H9 (cell line): ENCODE data around the gene GHRHR. TPM values are rescaled to one million over a fixed set of nuclear protein-coding genes. Genes with fewer than 3 reads are reported as not detected.

Experiments used
- DNase-seq: peaks from one replicate; pipeline ENCODE4 v3.0.0-alpha.2; 2017
- H2AFZ ChIP-seq: one replicate; pipeline ENCODE4 v1.6.1; 2013; ENCODE audit warnings: mild to moderate bottlenecking, low read length, control low read depth, moderate library complexity
- H2AK5ac ChIP-seq: 2 replicates; pipeline ENCODE4 v1.6.1; 2013; ENCODE audit warnings: low read length, control low read depth, mixed read lengths; ENCODE audit not compliant: insufficient read length
- H2BK120ac ChIP-seq: one replicate; pipeline ENCODE4 v1.6.1; 2013; ENCODE audit warnings: low read depth, mild to moderate bottlenecking, low read length, control low read depth, inconsistent platforms; ENCODE audit not compliant: poor library complexity, severe bottlenecking
- H2BK12ac ChIP-seq: 2 replicates; pipeline ENCODE4 v1.6.1; 2013; ENCODE audit warnings: low read length, control low read depth, mixed read lengths, low read depth; ENCODE audit not compliant: insufficient read length
- H2BK15ac ChIP-seq: 2 replicates; pipeline ENCODE4 v1.6.1; 2013; ENCODE audit warnings: low read depth, low read length, control low read depth
- H2BK20ac ChIP-seq: one replicate; pipeline ENCODE4 v1.6.1; 2013; ENCODE audit warnings: low read depth, mild to moderate bottlenecking, low read length, control low read depth, inconsistent platforms; ENCODE audit not compliant: poor library complexity, severe bottlenecking
- H2BK5ac ChIP-seq: 2 replicates; pipeline ENCODE4 v1.6.1; 2013; ENCODE audit warnings: low read length, control low read depth, mixed read lengths; ENCODE audit not compliant: insufficient read length
- H3K14ac ChIP-seq: 2 replicates; pipeline ENCODE4 v1.6.1; 2013; ENCODE audit warnings: low read length, control low read depth; ENCODE audit not compliant: insufficient read depth
- H3K18ac ChIP-seq: 2 replicates; pipeline ENCODE4 v1.6.1; 2013; ENCODE audit warnings: low read depth, mild to moderate bottlenecking, mixed read lengths, low read length, control low read depth; ENCODE audit not compliant: insufficient read length
- H3K23ac ChIP-seq: 2 replicates; pipeline ENCODE4 v1.6.1; 2013; ENCODE audit warnings: low read length, control low read depth, mixed read lengths, low read depth; ENCODE audit not compliant: insufficient read length
- H3K23me2 ChIP-seq: 2 replicates; pipeline ENCODE4 v1.6.1; 2013; ENCODE audit warnings: low read depth, mild to moderate bottlenecking, mixed read lengths, low read length, control low read depth; ENCODE audit not compliant: insufficient read length, poor library complexity, severe bottlenecking
- H3K27ac ChIP-seq: 2 replicates; pipeline ENCODE4 v1.5.1; 2013; ENCODE audit warnings: low read length, control low read depth, mixed read lengths, low read depth; ENCODE audit not compliant: insufficient read length
- H3K27me3 ChIP-seq: 2 replicates; pipeline ENCODE4 v1.6.1; 2013; ENCODE audit warnings: low read length, control low read depth, inconsistent platforms; ENCODE audit not compliant: insufficient read depth
- H3K4ac ChIP-seq: 2 replicates; pipeline ENCODE4 v1.6.1; 2013; ENCODE audit warnings: low read depth, mild to moderate bottlenecking, control low read depth, inconsistent platforms, low read length, moderate library complexity
- H3K4me1 ChIP-seq: 2 replicates; pipeline ENCODE4 v1.6.1; 2013; ENCODE audit warnings: low read length, control low read depth, inconsistent platforms; ENCODE audit not compliant: insufficient read depth
- H3K4me2 ChIP-seq: 2 replicates; pipeline ENCODE4 v1.6.1; 2013; ENCODE audit warnings: low read length, control low read depth, mixed read lengths; ENCODE audit not compliant: insufficient read length, insufficient read depth
- H3K56ac ChIP-seq: 2 replicates; pipeline ENCODE4 v1.6.1; 2013; ENCODE audit warnings: low read depth, mild to moderate bottlenecking, mixed read lengths, low read length, control low read depth; ENCODE audit not compliant: insufficient read length
- H3K79me1 ChIP-seq: 2 replicates; pipeline ENCODE4 v1.6.1; 2013; ENCODE audit warnings: low read depth, mild to moderate bottlenecking, moderate library complexity, low read length, control low read depth, inconsistent platforms; ENCODE audit not compliant: insufficient read depth, poor library complexity, severe bottlenecking
- H3K79me2 ChIP-seq: 2 replicates; pipeline ENCODE4 v1.6.1; 2013; ENCODE audit warnings: low read length, control low read depth, inconsistent platforms; ENCODE audit not compliant: insufficient read depth
- H3K9ac ChIP-seq: 2 replicates; pipeline ENCODE4 v1.6.1; 2013; ENCODE audit warnings: low read length, control low read depth, mixed read lengths; ENCODE audit not compliant: insufficient read length; ENCODE audit errors: extremely low read depth
- H3K9me3 ChIP-seq: one replicate; pipeline ENCODE4 v1.6.1; 2013; ENCODE audit warnings: low read depth, low read length, inconsistent platforms; ENCODE audit not compliant: control insufficient read depth
- H3T11ph ChIP-seq: one replicate; pipeline ENCODE4 v1.6.1; 2013; ENCODE audit warnings: mild to moderate bottlenecking, low read length, control low read depth, inconsistent platforms
- H4K20me1 ChIP-seq: one replicate; pipeline ENCODE4 v1.6.1; 2013; ENCODE audit not compliant: control insufficient read depth, insufficient read length, insufficient read depth
- H4K5ac ChIP-seq: 2 replicates; pipeline ENCODE4 v1.6.1; 2013; ENCODE audit warnings: low read depth, mild to moderate bottlenecking, mixed read lengths, low read length, control low read depth; ENCODE audit not compliant: insufficient read length
- H4K8ac ChIP-seq: replicated peaks from 2 replicates; pipeline ENCODE4 v1.6.1; 2013; ENCODE audit warnings: low read length, control low read depth, mixed read lengths, low read depth; ENCODE audit not compliant: insufficient read length
- H4K91ac ChIP-seq: 2 replicates; pipeline ENCODE4 v1.6.1; 2013; ENCODE audit warnings: low read depth, mild to moderate bottlenecking, moderate library complexity, mixed read lengths, low read length, control low read depth; ENCODE audit not compliant: insufficient read length
- H3K27ac Mint-ChIP-seq, 3 experiments: 2 replicates in 2 of 3; 3 replicates in 1 of 3; pipeline ENCODE4 v1.8.0; 2020 to 2021; ENCODE audit warnings: mixed read lengths in 3 of 3, mild to moderate bottlenecking in 1 of 3, moderate library complexity in 1 of 3
- H3K27me3 Mint-ChIP-seq: 2 replicates; pipeline ENCODE4 v1.8.0; 2021; ENCODE audit warnings: low read depth, mild to moderate bottlenecking, moderate library complexity, mixed read lengths
- H3K36me3 Mint-ChIP-seq, 3 experiments: 2 replicates in 2 of 3; 3 replicates in 1 of 3; pipeline ENCODE4 v1.8.0; 2020 to 2021; ENCODE audit warnings: low read depth in 3 of 3, mixed read lengths in 3 of 3; ENCODE audit not compliant: insufficient read depth in 1 of 3
- H3K4me1 Mint-ChIP-seq, 2 experiments: 2 replicates each; pipeline ENCODE4 v1.8.0; 2020; ENCODE audit warnings: mixed read lengths in 2 of 2
- H3K4me3 Mint-ChIP-seq, 2 experiments: 2 replicates in 1 of 2; 3 replicates in 1 of 2; pipeline ENCODE4 v1.8.0; 2020 to 2021; ENCODE audit warnings: mild to moderate bottlenecking in 2 of 2, mixed read lengths in 2 of 2, moderate library complexity in 1 of 2
- H3K9me3 Mint-ChIP-seq, 2 experiments: 2 replicates in 1 of 2; 3 replicates in 1 of 2; pipeline ENCODE4 v1.8.0; 2020; ENCODE audit warnings: mild to moderate bottlenecking in 2 of 2, mixed read lengths in 2 of 2, moderate library complexity in 1 of 2
- CTCF ChIP-seq: fragments of 200-600 bp; sonication (generic); conservative IDR thresholded peaks from 3 replicates; pipeline ENCODE4 v1.8.0; 2021; ENCODE audit warnings: antibody characterized with exemption, mild to moderate bottlenecking
- WGBS: extraction: QIAGEN DNeasy Blood & Tissue Kit; methylation state at CpG from one replicate; pipeline ENCODE4 v1.1.7; 2013; ENCODE audit warnings: missing lambda C conversion rate, low lambda C conversion rate, mixed read lengths; ENCODE audit not compliant: insufficient read length; ENCODE audit errors: extremely low coverage; 5-methylcytosine and 5-hydroxymethylcytosine counted together
- total RNA-seq: library from RNA; stranded (reverse); gene quantifications from 2 replicates; pipeline ENCODE4 v1.2.1, GENCODE V29; 2021

The GHRHR gene
- total RNA-seq, 1 experiment from 2014 or later: 7.4 TPM

GRCh38 chr7:30931161-30931928 lies 32.4 kb upstream of the GHRHR start:
- Mint-ChIP-seq H3K27ac (no peak overlapping the region), H3K36me3 (no peaks in the 10 kb centered on the region), H3K9me3 (no peaks in the 10 kb centered on the region; a peak in 1 of 5 replicates), H3K4me3 (no peak overlapping the region), H3K27me3 (peaks cover 87% of the 10 kb centered on the region), H3K4me1 (peaks cover 6 to 17% of the 10 kb centered on the region in 2 experiments)
- Histone ChIP-seq H2BK12ac (no peak overlapping the region), H3K79me2 (no peaks in the 10 kb centered on the region), H2BK20ac (no peak overlapping the region), H4K8ac (no peak overlapping the region), H4K20me1 (no peaks in the 10 kb centered on the region), H3T11ph (no peak overlapping the region), H2BK120ac (no peak overlapping the region), H3K9me3 (no peaks in the 10 kb centered on the region), H2AFZ (no peak overlapping the region), H3K18ac (no peak overlapping the region), H3K4ac (no peak overlapping the region), H4K91ac (no peak overlapping the region), H2AK5ac (no peak overlapping the region), H3K4me2 (no peak overlapping the region), H3K27me3 (no peaks in the 10 kb centered on the region), H3K79me1 (no peaks in the 10 kb centered on the region), H3K14ac (no peak overlapping the region), H4K5ac (no peak overlapping the region), H3K4me1 (no peaks in the 10 kb centered on the region), H2BK15ac (no peak overlapping the region), H3K23ac (no peak overlapping the region), H3K27ac (no peak overlapping the region), H2BK5ac (no peak overlapping the region), H3K9ac (no peak overlapping the region), H3K23me2 (no peaks in the 10 kb centered on the region), H3K56ac (no peak overlapping the region)
- no peak for DNase-seq
- no peak for TF ChIP-seq CTCF
- no CpG with 5 or more reads among the region's 24 CpGs for WGBS
